HepG2 (cell line): ENCODE data around the gene C1orf141. TPM values are rescaled to one million over a fixed set of nuclear protein-coding genes. Genes with fewer than 3 reads are reported as not detected.

Experiments used
- FOXA1 ChIP-seq, 2 experiments: fragments of 450-650 bp in 1 of 2; sonication (generic) in 1 of 2; formaldehyde crosslinking in 1 of 2; IDR thresholded peaks; 2 replicates each; pipeline versions ENCODE4 v1.4.0 to v1.6.1; 2016 to 2020; ENCODE audit warnings: missing genetic modification reagents in 1 of 2
- GLI4 ChIP-seq: sonication (generic); formaldehyde crosslinking; IDR thresholded peaks from 2 replicates; pipeline ENCODE4 v1.5.1; 2020; ENCODE audit warnings: missing genetic modification reagents, mild to moderate bottlenecking, moderate library complexity, borderline replicate concordance
- MLLT10 ChIP-seq: sonication (generic); formaldehyde crosslinking; IDR thresholded peaks from 2 replicates; pipeline ENCODE4 v1.4.0; 2020; ENCODE audit warnings: missing genetic modification reagents
- NFYC ChIP-seq: IDR thresholded peaks from 2 replicates; pipeline ENCODE4 v1.6.1; 2016; ENCODE audit warnings: missing genetic modification reagents, missing compliant biosample characterization
- PHF5A ChIP-seq: IDR thresholded peaks from one replicate; pipeline ENCODE4 v1.6.1; 2018; ENCODE audit warnings: low read depth, missing genetic modification reagents; ENCODE audit not compliant: unreplicated experiment
- SAFB2 ChIP-seq: sonication (generic); formaldehyde crosslinking; IDR thresholded peaks from 2 replicates; pipeline ENCODE4 v1.5.1; 2020; ENCODE audit warnings: missing genetic modification reagents, low read depth, mild to moderate bottlenecking, borderline replicate concordance
- ZNF136 ChIP-seq: sonication (generic); formaldehyde crosslinking; IDR thresholded peaks from 2 replicates; pipeline ENCODE4 v1.8.1; 2022; ENCODE audit warnings: low read depth, mild to moderate bottlenecking, moderate library complexity, missing genetic modification reagents
- ZNF34 ChIP-seq: sonication (generic); formaldehyde crosslinking; IDR thresholded peaks from 2 replicates; pipeline ENCODE4 v1.4.0; 2020; ENCODE audit warnings: mild to moderate bottlenecking, missing genetic modification reagents, borderline replicate concordance
- ZNF607 ChIP-seq: sonication (generic); formaldehyde crosslinking; IDR thresholded peaks from 2 replicates; pipeline ENCODE4 v1.5.1; 2020; ENCODE audit warnings: missing genetic modification reagents, mild to moderate bottlenecking, borderline replicate concordance
- ZSCAN21 ChIP-seq: sonication (generic); formaldehyde crosslinking; IDR thresholded peaks from 2 replicates; pipeline ENCODE4 v1.8.0; 2022; ENCODE audit warnings: mild to moderate bottlenecking, missing genetic modification reagents, moderate library complexity, borderline replicate concordance
- polyA plus RNA-seq, 8 experiments: library from polyadenylated mRNA; depleted of rRNA in 3 of 8; stranded (reverse) in 7 of 8; unstranded in 1 of 8; fragments of >200 nt; fragmentation: Illumina TruSeq in 4 of 8; extraction: Trizol in 4 of 8; gene quantifications; 2 replicates each; pipeline versions ENCODE4 v1.2.1 to v1.2.3, GENCODE V29; 2011 to 2016; ENCODE audit warnings: low read depth in 4 of 8, missing spikeins in 1 of 8, mixed read lengths in 1 of 8; ENCODE audit not compliant: insufficient read depth in 1 of 8
- total RNA-seq, 5 experiments: library from RNA; depleted of rRNA; stranded (reverse); fragments of >200 nt; fragmentation: Illumina TruSeq; extraction: Trizol; gene quantifications; 2 replicates each; pipeline ENCODE4 v1.2.3, GENCODE V29; 2016; ENCODE audit warnings: low read depth in 1 of 5
- TF ChIP-seq, protein P1 (sequence below): sonication (generic); formaldehyde crosslinking; conservative IDR thresholded peaks from 2 replicates; pipeline ENCODE4 v1.8.0; 2022; ENCODE audit warnings: missing genetic modification reagents
- TF ChIP-seq, protein P2 (sequence below): sonication (generic); formaldehyde crosslinking; IDR thresholded peaks from 2 replicates; pipeline ENCODE4 v1.4.0; 2020; ENCODE audit warnings: mild to moderate bottlenecking, missing genetic modification reagents
- TF ChIP-seq, protein P3 (sequence below): sonication (generic); formaldehyde crosslinking; IDR thresholded peaks from 2 replicates; pipeline ENCODE4 v1.5.1; 2020; ENCODE audit warnings: missing genetic modification reagents, mild to moderate bottlenecking, borderline replicate concordance
- TF ChIP-seq, protein P4 (sequence below): sonication (generic); formaldehyde crosslinking; IDR thresholded peaks from 2 replicates; pipeline ENCODE4 v1.4.0; 2020; ENCODE audit warnings: missing genetic modification reagents

The C1orf141 gene
- total and polyA plus RNA-seq, 2 of the 13 experiments (the other 11 are each of a cell fraction or from before 2014, with no cell fraction given): not detected

DNA sequence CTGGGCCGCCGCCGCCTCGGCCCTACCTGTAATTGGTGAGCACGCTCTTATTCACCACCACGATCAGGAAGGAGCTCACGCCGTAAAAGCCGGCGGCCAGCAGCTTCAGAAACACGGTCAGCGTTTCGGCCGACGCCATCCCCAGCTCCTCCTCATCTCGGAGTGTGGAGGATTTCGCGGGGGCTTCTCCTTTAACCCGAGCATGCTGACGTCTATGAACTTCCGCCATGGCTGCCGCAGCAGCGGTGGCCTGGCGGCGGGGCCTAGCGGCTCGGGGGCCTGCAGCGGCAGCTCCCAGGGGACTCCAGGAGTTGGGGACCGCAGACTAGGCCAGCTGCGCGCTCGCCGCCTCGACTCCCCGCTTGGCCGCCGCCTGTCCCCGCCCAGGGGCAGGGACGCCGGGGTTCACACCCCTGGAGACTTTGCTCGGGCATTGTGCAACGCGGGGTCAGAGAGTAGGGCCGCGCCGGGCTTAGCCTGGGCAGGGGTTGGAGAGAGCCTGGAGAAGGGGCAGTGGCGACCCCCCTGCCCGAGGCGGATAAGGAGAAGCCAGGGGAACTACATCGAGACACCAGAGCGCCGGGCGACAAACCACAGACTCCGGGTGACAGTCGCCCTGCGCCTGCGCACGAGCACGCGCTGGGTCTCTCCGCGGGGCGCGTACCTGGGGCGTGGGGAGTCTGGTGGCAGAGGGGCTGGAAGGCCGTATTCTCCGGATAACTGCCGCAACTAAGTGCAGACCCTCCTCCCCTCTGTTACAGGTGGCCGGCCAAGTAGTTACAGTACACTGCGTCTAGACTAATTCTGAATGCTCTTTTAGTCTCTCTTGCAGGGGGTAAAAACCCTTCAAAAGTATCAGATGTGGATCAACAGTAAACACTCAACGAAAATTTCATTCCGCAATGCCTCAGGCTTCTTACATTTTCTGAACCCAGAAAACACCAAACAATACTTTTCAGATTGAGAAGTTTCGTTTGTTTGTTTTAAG is 80.7 kb downstream of the C1orf141 start, which contains the start of gene SLC35D1 (continued):
- TF ChIP-seq, protein P1, sequence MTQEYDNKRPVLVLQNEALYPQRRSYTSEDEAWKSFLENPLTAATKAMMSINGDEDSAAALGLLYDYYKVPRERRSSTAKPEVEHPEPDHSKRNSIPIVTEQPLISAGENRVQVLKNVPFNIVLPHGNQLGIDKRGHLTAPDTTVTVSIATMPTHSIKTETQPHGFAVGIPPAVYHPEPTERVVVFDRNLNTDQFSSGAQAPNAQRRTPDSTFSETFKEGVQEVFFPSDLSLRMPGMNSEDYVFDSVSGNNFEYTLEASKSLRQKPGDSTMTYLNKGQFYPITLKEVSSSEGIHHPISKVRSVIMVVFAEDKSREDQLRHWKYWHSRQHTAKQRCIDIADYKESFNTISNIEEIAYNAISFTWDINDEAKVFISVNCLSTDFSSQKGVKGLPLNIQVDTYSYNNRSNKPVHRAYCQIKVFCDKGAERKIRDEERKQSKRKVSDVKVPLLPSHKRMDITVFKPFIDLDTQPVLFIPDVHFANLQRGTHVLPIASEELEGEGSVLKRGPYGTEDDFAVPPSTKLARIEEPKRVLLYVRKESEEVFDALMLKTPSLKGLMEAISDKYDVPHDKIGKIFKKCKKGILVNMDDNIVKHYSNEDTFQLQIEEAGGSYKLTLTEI (CRISPR knock-in tag): no peak
- TF ChIP-seq MLLT10 (CRISPR knock-in tag) (no peak), GLI4 (no peak), ZNF607 (CRISPR knock-in tag) (peak; percentile 89; the same call in 1 of the 2 replicates), NFYC (no peak), ZSCAN21 (CRISPR knock-in tag) (peak; percentile 30; the same call in 1 of the 2 replicates), PHF5A (peak; percentile 41), SAFB2 (CRISPR knock-in tag) (no peak), FOXA1 (IDR thresholded peaks at IDR 0.05) (no peak), FOXA1 (CRISPR knock-in tag; IDR thresholded peaks at IDR 0.05) (no peak), ZNF34 (peak; percentile 32; the same call in 1 of the 2 replicates), ZNF136 (CRISPR knock-in tag) (no peak)
- TF ChIP-seq, protein P2, sequence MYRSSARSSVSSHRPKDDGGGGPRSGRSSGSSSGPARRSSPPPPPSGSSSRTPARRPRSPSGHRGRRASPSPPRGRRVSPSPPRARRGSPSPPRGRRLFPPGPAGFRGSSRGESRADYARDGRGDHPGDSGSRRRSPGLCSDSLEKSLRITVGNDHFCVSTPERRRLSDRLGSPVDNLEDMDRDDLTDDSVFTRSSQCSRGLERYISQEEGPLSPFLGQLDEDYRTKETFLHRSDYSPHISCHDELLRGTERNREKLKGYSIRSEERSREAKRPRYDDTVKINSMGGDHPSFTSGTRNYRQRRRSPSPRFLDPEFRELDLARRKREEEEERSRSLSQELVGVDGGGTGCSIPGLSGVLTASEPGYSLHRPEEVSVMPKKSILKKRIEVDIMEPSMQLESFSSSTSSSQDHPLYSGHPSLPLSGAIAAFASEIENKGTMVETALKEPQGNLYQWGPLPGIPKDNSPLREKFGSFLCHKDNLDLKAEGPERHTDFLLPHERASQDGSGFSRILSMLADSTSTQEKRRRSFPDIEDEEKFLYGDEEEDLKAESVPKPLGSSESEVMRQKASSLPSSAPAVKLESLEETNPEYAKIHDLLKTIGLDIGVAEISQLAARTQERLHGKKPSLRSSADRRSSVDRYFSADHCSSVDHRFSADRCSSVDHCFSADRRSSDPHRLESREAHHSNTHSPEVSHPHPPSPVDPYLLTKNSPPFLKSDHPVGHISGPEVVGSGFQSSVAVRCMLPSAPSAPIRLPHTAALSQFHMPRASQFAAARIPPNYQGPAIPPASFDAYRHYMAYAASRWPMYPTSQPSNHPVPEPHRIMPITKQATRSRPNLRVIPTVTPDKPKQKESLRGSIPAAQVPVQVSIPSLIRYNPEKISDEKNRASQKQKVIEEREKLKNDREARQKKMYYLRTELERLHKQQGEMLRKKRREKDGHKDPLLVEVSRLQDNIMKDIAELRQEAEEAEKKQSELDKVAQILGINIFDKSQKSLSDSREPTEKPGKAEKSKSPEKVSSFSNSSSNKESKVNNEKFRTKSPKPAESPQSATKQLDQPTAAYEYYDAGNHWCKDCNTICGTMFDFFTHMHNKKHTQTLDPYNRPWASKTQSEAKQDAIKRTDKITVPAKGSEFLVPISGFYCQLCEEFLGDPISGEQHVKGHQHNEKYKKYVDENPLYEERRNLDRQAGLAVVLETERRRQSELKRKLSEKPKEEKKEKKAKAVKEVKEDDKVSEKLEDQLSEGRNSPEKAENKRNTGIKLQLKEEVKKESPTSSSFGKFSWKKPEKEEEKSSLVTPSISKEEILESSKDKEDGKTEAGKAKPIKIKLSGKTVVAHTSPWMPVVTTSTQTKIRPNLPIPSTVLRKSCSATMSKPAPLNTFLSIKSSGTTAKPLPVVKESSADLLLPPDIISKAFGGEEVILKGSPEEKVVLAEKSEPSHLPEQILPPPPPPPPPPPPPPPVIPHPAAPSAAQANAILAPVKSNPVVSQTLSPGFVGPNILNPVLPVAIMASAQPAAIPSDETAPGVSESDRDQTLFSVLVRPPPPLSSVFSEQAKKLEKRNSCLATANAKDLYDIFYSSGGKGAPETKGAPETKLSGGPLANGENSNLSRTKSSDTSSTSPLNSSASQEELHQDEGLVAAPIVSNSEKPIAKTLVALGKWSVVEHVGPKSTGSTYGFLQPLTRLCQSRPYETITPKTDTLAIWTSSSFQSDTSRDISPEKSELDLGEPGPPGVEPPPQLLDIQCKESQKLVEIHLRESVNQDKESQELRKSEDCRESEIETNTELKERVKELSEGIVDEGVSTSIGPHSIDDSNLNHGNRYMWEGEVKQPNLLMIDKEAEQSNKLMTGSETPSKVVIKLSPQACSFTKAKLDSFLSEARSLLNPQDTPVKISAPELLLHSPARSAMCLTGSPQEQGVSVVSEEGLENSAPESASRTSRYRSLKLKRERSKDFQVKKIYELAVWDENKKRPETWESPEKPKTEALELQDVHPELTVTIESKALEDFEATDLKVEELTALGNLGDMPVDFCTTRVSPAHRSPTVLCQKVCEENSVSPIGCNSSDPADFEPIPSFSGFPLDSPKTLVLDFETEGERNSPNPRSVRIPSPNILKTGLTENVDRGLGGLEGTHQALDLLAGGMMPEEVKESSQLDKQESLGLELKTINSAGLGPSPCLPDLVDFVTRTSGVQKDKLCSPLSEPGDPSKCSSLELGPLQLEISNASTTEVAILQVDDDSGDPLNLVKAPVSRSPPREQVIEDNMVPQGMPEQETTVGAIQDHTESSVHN (CRISPR knock-in tag): no peak
- TF ChIP-seq, protein P3, sequence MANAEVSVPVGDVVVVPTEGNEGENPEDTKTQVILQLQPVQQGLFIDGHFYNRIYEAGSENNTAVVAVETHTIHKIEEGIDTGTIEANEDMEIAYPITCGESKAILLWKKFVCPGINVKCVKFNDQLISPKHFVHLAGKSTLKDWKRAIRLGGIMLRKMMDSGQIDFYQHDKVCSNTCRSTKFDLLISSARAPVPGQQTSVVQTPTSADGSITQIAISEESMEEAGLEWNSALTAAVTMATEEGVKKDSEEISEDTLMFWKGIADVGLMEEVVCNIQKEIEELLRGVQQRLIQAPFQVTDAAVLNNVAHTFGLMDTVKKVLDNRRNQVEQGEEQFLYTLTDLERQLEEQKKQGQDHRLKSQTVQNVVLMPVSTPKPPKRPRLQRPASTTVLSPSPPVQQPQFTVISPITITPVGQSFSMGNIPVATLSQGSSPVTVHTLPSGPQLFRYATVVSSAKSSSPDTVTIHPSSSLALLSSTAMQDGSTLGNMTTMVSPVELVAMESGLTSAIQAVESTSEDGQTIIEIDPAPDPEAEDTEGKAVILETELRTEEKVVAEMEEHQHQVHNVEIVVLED (CRISPR knock-in tag): peak; percentile 68; the same call in 1 of the 2 replicates
- TF ChIP-seq, protein P4, sequence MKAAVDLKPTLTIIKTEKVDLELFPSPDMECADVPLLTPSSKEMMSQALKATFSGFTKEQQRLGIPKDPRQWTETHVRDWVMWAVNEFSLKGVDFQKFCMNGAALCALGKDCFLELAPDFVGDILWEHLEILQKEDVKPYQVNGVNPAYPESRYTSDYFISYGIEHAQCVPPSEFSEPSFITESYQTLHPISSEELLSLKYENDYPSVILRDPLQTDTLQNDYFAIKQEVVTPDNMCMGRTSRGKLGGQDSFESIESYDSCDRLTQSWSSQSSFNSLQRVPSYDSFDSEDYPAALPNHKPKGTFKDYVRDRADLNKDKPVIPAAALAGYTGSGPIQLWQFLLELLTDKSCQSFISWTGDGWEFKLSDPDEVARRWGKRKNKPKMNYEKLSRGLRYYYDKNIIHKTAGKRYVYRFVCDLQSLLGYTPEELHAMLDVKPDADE (CRISPR knock-in tag): no peak
